OCI-LY7 (cell line): ENCODE results near the gene CCDC83.

Source experiments
- CTCF ChIP-seq: fragments of 200-600 bp; sonication (generic); conservative IDR thresholded peaks from 2 replicates; pipeline ENCODE4 v1.5.1; 2014; ENCODE audit warnings: mild to moderate bottlenecking, antibody characterized with exemption, low read length, moderate library complexity, mixed read lengths
- EZH2phosphoT487 ChIP-seq: fragments of 200-600 bp; sonication (generic); IDR thresholded peaks from 2 replicates; pipeline ENCODE4 v1.6.1; 2018; ENCODE audit warnings: low read depth, borderline replicate concordance, mild to moderate bottlenecking, mixed run types, antibody characterized with exemption, low read length, moderate library complexity, mixed read lengths

GRCh38 chr11:85847436-85847835 lies 7.7 kb upstream of the CCDC83 start:
- TF ChIP-seq CTCF = no peak
- no peak for TF ChIP-seq EZH2phosphoT487
